Measurements from ENCODE around the gene PFDN6.

Gene PFDN6

GRCh38 chr6:33335916-33336315 is 46.5 kb downstream of the PFDN6 start:
- DNase-seq (ENCODE audit: low spot score) (no peak), ATAC-seq (ENCODE audit: low read depth) (no peak)
- Histone ChIP-seq H3K27me3 (ENCODE audit: insufficient read depth, poor library complexity, severe bottlenecking) (no peaks in the 10 kb centered on the region), H3K27ac (ENCODE audit: poor library complexity, severe bottlenecking) (no peak overlapping the region), H3K4me1 (ENCODE audit: insufficient read depth, poor library complexity, severe bottlenecking) (no peaks in the 10 kb centered on the region), H3K9me3 (ENCODE audit: severe bottlenecking) (no peaks in the 10 kb centered on the region), H3K36me3 (ENCODE audit: low read depth) (no peaks in the 10 kb centered on the region), H3K4me3 (ENCODE audit: severe bottlenecking) (no peak overlapping the region)
- no peak for TF ChIP-seq CTCF (IDR thresholded peaks at IDR 0.05; ENCODE audit: poor library complexity, severe bottlenecking)

GRCh38 chr6:33336495-33336894 is 47.1 kb downstream of the PFDN6 start:
- H3K36me3 ChIP-seq (ENCODE audit: low read depth), result no peaks in the 10 kb centered on the region
- no peak overlapping the region for H3K27ac ChIP-seq (ENCODE audit: poor library complexity, severe bottlenecking)
- H3K4me3 ChIP-seq (ENCODE audit: severe bottlenecking), result no peak overlapping the region
- H3K27me3 ChIP-seq (ENCODE audit: insufficient read depth, poor library complexity, severe bottlenecking), result no peaks in the 10 kb centered on the region
- DNase-seq (ENCODE audit: low spot score), result no peak
- H3K4me1 ChIP-seq (ENCODE audit: insufficient read depth, poor library complexity, severe bottlenecking), result no peaks in the 10 kb centered on the region
- ATAC-seq (ENCODE audit: low read depth), result no peak
- TF ChIP-seq CTCF (IDR thresholded peaks at IDR 0.05; ENCODE audit: poor library complexity, severe bottlenecking), result no peak
- H3K9me3 ChIP-seq (ENCODE audit: severe bottlenecking), result no peaks in the 10 kb centered on the region

- Histone ChIP-seq H3K4me3 (ENCODE audit: severe bottlenecking) (no peak overlapping the region), H3K9me3 (ENCODE audit: severe bottlenecking) (no peaks in the 10 kb centered on the region), H3K36me3 (ENCODE audit: low read depth) (no peaks in the 10 kb centered on the region)
These were observed 49.8 kb downstream of the PFDN6 start for GRCh38 chr6:33339193-33339592.

More at GRCh38 chr6:33339193-33339592, 49.8 kb downstream of the PFDN6 start:
- ATAC-seq (ENCODE audit: low read depth) (no peak), DNase-seq (ENCODE audit: low spot score) (no peak)
- no peak for TF ChIP-seq CTCF (IDR thresholded peaks at IDR 0.05; ENCODE audit: poor library complexity, severe bottlenecking)
- H3K27me3 ChIP-seq (ENCODE audit: insufficient read depth, poor library complexity, severe bottlenecking), result no peaks in the 10 kb centered on the region
- H3K4me1 ChIP-seq (ENCODE audit: insufficient read depth, poor library complexity, severe bottlenecking), result no peaks in the 10 kb centered on the region
- H3K27ac ChIP-seq (ENCODE audit: poor library complexity, severe bottlenecking), result no peak overlapping the region
